NK-92 (cell line): ENCODE results near the gene ACTRT3.
"Not testable (repeated sequence)": the region's sequence is repeated elsewhere in the genome, so short reads cannot be mapped to it uniquely, and the experiment has no call there.

Experiments used
- DNase-seq: peaks from one replicate; lab custom pipeline; 2025; ENCODE audit not compliant: unreplicated experiment; lab: John Stamatoyannopoulos, UW

The ACTRT3 gene

DNA sequence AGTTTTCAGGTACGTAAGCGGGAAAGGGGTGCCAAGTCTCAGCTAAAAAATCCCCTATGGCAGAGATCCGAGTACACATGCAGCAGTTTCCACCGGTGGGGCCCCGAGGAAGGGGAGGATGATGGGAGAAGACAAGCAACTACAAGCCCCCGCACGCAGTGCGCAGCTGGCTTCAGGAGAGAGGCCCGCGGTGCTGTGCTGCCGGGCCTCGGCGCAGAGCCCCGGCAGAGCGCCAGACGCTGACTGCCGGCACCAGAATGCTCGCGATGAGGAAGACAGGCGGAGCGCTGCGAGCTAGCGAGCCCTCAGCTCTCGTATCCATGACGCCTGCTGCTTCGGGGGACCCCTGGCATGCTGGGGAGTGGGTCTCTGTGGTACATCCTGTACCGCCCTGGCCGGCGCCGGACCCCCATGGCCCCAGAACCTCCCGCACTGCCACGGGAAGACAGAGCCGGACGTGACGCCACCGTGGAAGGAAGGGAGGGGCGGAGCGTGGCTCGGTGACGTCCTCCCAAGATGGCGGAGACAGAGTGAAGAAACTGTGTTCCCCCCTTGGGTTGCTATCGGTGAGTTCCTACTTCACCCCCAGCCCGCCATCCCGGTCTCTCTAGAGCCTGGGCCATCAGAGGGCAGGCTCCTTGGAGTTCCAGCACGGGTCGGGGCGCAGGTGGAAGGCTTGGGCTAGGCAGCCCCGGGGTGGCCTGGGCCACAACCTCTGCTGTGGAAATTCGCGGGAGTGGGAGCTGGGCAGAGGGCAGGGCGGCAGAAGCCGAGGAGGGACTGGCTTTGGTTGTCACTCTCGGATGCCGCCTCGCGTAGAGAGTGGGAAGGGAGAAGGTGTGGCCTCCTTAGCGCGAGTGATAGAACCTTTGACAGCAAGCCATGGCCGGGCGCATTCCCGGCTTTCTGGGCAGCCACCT is 3.8 kb upstream of the ACTRT3 start, which contains the start of gene MYNN:
MYNN (plus strand) TSS at position 500 of the 920 bp plus-strand sequence. CDS start 900 bp downstream, outside the sequence.
- DNase-seq = peak; percentile 12

DNA sequence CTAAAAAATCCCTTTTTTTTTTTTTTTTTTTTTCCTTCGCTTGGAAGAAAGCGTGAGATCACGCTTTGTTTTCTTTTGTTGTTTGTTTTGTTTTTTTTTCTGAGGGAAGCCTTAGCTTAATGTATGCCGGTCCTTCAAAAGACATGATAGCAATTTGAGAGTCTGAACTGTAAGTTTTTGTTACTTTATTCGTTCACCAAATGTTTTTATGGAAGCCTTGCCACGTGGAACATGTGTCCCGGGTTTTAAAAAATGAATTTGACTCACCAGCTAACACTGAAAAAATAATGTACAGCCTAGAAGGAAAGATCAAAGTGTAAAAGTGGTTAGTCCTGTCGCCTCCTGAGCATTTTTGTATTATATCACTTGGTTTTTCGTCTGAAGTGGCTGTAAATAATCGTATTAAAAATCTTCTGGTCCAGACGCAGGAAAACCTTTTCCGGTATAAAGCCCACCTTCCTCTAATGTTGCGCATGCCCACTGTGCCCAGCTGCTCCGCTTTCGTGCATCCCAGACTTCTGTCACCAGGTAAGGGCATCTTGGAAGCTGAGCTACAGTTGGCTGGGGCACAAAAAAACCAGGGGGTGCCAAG is 3.0 kb upstream of the ACTRT3 start:
- DNase-seq = peak; percentile 41

DNA sequence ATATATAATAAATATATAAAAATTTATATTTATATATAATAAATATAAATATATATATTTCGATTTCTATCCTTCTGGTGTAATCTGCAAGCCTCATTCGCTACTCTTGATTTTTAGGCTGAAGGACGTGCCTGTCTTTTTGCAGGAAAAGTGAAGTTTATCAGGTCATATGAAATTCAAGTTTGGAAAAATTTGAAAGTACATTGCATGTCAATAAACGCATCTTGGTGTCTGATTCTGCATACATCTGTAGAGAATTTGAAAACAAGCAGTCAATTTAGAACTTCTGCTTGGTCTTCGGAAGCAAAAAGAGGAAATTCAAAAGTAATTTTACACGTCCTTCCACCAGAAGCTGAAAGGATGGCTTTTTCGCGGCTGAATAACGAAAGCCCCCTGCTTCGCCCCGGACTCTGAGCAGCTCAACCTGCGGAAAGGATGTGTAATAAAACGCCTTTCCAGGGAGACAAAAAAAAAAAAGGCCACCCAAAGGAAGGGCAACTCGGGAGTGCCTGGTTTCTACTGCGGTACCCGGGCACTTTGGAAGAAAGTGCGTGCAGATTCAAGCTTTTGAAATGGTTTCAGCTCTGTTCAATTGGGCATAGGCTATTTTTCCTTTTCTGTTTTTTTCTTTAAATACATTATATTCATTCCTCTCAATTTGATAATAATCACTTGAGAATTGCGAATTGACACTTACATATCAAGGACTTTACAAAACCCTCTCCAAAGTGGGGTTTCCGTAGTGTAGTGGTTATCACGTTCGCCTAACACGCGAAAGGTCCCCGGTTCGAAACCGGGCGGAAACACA is 2.3 kb upstream of the ACTRT3 start:
- no peak for DNase-seq

DNA sequence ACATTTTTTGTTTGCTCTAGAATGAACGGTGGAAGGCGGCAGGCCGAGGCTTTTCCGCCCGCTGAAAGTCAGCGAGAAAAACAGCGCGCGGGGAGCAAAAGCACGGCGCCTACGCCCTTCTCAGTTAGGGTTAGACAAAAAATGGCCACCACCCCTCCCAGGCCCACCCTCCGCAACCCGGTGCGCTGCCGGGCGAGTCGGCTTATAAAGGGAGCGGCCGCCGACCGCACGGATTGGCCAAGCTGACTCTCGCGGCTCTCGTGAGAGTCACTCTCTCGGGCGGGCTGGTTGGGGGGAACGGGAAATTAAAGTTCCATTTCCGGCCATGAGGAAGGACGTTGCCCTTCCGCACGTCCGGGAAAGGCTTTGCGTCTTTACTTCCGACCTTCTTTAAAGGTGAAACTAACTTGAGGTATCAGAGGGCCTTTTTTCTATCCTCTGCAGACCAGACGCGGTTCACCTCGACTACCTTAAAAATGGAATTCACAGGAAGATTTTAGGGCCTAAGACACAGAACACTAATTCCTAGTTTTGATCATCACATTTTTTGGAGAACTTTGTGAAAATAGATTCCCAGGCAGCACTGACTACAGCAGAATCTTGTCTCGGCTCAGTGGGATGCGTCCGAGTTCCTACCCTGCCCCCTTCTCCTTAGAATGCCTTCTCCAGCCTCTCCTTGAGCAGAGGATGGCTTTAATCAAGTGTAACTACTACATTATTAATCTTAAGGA is 4.3 kb downstream of the ACTRT3 start, which contains the start of gene TERC:
TERC (minus strand) TSS at position 179 of the 731 bp plus-strand sequence.
- peak; percentile 69 for DNase-seq

DNA sequence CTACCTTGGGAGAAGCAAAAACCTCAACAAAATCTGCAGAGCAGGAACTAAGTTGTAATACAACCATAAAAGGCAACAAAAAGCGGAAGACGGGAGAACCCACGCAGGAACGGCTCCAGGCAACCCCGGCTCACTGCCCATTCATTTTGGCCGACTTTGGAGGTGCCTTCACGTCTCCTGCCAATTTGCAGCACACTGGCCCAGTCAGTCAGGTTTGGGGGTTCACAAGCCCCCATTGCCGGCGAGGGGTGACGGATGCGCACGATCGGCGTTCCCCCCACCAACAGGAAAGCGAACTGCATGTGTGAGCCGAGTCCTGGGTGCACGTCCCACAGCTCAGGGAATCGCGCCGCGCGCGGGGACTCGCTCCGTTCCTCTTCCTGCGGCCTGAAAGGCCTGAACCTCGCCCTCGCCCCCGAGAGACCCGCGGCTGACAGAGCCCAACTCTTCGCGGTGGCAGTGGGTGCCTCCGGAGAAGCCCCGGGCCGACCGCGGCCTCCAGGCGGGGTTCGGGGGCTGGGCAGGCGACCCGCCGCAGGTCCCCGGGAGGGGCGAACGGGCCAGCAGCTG is 5.0 kb downstream of the ACTRT3 start:
- DNase-seq = no peak

DNA sequence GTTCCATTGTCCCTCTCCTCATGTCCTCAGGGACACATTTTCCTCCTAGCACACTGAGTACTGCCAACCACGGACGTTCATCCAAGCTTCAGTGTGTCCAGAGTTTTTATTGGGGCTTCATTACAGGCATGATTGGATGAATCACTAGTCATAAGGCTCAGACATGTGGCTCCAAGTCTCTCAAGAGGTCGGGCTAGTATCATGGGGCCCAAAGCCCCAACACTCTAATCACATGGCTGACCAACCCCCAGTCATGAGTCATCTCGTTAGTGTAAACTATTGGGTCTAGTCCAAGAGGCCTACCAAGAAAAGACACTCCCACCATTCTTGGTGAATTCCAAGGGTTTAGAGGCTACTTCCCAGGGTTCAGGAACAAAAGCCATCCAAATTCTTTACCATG is 8.9 kb downstream of the ACTRT3 start:
- no peak for DNase-seq

DNA sequence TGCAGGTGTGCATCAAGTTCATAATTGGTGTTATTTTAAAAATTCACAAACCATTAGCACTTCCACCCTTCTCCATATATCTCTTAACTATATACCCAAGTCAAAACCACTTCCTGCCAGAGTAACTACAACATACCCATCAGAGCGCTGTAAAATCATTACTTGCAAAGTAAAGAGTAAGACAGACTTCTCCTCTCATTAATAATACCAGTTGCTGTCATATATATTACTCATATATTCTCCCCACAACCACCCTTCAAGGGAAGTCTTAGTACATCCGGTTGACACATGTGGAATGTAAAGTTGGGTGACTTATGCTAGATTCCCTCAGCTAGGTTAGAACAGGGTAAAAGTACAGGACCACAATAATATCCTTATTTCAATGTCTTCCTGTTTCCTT is 10.1 kb downstream of the ACTRT3 start:
- DNase-seq = no peak

DNA sequence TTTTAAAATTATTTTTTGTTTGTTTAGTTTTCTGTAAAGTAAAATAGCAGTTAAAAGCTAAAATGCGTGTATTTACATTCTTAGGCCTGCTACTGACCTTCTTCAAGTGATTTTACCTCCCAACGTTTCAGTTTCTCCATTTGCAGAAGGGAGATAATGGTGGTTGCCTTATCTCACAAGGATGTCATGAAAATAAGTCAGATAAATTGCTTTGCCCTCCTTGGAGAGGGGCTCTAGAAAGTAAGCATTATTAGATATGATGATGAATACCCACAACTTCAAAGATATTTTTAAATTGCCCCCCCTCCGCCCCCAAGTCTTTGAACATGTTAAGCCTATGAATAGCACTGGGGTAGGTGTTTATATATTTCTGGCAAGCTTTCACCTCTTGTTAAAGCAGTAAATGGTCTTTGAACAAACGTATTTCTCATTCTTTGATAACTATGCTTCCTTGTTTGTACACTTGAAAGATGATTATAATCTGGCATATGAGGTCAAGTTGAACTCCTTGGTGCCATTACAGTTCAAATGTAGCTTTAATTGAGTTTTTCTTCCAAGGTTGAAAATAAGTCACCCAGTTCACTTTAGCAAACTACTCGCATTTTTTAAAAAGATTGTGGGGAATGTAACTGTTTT is 10.9 kb downstream of the ACTRT3 start:
- no peak for DNase-seq

DNA sequence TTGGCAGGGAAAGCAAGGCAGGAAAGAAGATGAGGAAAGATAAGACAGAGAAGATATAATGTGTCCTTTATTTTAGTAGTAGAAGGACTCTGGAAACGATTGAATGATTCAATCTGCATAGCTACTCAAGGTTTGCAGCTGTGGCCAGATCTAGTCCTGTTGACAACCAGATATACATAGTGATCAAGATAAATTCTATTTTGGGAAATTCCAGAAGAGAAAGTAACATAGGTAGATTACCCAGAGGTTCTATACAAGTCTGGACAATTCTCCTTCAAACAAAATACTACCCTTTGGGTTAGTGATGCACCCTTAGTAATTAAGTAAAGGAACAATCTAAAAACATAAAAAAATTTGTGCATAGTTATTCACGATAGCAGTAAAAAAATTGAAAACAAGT is 13.9 kb downstream of the ACTRT3 start:
- no peak for DNase-seq

DNA sequence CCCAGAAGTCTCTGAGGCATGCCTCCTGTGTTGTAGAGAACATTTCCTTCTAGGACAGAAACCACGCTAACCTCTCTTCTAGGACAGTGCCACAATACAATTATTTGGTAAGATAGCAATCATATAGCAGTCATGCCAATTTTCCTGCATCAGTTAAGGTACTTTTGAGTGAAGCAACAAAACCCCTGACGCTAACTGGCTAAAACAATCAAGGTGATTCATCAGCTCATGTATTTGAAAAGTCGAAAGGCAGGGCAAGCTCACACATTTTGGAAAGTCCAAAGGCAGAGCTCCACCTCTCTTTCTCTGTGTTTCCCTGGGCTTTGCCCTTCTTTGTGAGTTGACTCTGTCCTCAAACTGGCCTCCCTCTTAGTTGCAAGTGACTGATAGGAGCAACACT is 14.7 kb downstream of the ACTRT3 start:
- DNase-seq = no peak

DNA sequence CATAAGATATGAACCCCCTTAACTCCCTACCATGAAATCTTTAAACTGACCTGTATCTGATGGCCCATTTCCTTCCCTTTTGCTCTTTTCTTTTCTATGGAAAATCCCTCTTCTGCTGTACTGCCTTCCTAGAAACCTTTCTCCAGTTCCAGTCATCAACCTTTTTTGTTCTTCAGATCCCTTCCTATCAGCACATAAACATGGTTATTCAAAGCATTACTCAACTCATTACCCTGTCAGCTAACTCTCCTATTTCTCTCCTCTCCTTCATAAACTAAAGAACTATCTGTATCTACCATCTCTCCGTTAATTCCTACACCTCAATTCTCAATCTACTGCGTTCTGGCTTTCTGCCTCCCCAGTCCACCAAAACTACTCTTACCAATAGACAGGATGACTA is 17.5 kb downstream of the ACTRT3 start:
- DNase-seq = no peak

DNA sequence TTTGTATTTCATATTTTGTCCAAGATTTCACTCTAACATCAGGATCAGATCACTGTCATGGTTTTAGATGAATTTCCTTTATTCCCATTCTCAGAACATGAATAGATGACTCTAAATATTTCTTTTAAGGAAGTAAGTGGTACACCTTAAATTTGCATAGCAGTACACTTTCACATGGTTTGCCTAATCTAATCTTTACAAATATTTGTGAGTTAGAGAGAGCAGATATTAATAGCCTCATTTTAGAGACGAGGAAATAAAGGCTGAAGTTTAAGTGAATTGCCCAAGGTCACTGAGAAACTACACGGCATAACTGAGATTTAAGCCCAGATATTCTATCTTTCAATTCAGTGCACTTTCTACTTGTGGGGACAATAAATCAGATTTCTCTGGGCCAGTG is 18.7 kb downstream of the ACTRT3 start:
- DNase-seq = no peak

DNA sequence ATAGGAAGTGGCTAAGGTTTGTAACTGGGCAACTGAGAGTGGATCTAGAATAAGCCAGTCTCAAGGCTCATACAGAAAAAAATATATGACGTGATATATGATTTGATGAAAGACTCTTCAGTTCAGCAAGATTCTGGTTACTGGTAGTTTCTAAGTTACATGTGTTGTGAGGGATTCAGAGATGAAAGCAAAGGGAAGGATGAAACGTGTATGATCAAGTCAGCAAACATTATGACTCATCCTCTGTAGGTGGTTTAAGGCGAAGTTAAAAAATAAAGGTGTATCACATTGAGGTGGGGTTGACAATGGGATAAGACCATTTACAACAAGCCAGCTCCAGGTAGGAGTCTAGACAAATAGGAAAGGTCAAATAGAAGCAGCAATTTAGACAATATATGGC is 20.7 kb downstream of the ACTRT3 start:
- no peak for DNase-seq

DNA sequence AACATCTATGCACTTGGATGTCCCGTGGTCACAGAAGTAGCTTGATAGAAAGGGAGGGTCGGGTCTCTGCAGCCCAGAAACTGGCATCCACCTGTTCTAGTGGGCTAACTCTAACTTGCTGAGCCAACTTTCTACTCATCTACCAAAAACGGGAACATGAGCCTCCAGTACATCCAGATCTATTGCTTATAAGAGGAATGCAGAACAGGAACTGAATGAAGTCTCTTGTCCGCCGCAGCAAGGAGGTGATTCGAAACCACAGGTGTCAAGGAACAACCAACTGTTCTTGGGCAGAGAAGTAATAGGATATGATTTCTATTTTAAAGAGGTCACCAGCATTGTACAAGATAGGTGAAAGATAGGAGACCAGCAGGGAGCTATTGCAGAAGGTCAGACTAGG is 22.4 kb downstream of the ACTRT3 start:
- DNase-seq = no peak

DNA sequence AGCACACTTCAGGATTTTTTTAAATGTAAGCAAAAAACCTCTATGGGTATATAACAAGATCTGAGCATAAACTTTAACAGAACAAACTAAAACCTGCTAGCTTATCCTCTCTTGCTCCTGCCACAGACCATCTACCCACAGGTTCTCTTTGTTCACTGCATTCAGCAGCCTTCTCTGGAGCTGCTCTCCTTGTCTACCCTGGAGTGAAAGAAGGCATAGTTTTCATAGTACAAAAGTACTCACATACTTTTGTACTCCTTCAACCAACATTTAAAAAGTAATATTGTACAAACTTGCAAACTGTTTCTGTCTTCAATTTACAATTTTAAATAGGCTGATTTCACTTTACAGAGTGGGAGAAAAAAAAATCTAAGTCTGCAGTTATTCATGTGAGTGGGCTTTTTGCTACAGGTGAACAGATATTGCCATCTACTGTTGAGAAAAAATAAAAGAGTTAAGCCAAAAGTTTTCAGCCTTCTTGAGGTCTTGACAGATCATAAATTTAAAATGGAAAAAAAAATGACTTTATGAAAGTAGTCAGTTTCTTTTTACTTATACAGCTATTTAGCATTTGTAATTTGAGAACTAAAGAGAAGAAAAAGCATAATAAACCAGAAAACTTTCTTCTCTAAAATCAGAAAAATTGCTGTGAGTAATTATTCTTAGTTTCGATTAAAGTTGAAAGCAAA is 24.9 kb downstream of the ACTRT3 start:
- DNase-seq = no peak

DNA sequence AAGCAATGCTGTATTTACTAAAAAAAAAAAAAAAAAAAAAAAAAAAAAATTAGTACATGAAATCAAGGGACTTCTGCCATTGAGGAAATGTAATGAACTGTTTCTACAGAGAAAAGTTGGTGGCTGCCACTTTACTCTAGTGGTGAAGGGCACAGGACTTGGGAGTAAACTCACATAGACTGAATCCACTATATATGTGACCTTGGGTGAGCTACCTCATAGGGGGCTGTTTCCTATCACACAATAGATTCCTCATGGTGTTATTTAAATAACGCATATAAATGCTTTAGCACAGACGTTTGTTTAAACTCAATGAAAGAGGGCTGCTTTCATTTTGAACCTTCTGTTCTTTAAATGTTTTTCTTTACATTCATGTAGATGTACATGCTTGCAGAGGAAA is 30.3 kb downstream of the ACTRT3 start:
- DNase-seq = no peak

DNA sequence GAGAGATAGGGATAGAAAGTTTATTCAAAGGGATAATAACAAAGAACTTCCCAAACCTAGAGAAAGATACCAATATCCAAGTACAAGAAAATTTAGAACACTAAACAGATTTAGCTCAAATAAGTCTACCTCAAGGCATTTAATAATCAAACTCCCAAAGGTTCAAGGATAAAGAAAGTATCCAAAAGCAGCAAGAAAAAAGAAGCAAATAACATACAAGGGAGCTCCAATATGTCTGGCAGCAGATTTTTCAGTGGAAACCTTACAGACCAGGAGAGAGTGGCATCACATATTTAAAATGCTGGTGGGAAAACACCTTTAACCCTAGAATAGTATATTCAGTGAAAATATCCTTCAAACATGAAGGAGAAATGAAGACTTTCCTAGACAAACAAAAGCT is 37.5 kb downstream of the ACTRT3 start:
- not testable (repeated sequence) for DNase-seq

DNA sequence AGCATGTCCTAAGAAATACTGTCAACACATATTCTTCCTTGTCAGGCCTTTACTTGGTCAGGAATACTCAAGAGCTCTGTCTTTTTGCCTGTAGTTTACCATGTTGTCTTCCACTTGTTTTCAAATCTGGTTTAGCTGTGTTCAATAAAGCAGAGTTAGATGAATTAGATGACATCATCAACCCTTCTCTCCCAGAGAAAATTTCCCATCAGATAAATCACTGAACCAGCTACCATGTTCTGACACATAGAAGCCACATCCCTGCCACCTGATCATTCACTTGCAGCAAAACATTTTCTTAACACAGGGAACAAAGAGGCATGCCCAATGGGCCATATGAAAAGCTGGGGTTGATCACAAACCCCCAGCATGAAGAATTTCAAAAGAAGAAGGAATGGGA is 46.6 kb downstream of the ACTRT3 start:
- DNase-seq = no peak

DNA sequence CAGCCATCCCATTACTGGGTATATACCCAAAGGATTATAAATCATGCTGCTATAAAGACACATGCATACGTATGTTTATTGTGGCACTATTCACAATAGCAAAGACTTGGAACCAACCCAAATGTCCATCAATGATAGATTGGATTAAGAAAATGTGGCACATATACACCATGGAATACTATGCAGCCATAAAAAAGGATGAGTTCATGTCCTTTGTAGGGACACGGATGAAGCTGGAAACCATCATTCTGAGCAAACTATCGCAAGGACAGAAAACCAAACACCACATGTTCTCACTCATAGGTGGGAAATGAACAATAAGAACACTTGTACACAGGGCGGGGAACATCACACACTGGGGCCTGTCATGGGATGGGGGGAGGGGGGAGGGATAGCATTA is 50.9 kb downstream of the ACTRT3 start:
- DNase-seq = not testable (repeated sequence)
